Activated CD4-positive, alpha-beta T cell treated with anti-CD3 and anti-CD28 coated beads, Interleukin-2, amount 50 U/mL, for 24 hours (primary cell): ENCODE measurements around the gene HINT2.

ENCODE experiments used
- DNase-seq, 2 donors: peaks; one replicate each; pipeline ENCODE4 v3.0.0-alpha.2; 2020; ENCODE audit warnings: low read depth in 1 of 2, low spot score in 1 of 2

HINT2 gene

DNA sequence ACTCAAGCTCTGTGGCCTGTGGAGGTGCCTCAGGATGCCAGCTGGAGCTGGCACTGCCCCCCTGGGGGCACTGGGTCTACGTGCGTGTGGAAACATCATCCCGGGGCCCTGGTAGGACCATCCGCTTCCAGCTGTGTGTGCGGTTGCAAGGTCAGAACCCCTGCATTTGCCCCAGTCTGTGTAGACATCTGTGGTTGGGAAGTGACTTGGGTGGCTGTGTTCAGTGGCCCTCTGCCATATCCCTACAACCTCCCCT is 26.7 kb upstream of the HINT2 start:
- DNase-seq = no peak

DNA sequence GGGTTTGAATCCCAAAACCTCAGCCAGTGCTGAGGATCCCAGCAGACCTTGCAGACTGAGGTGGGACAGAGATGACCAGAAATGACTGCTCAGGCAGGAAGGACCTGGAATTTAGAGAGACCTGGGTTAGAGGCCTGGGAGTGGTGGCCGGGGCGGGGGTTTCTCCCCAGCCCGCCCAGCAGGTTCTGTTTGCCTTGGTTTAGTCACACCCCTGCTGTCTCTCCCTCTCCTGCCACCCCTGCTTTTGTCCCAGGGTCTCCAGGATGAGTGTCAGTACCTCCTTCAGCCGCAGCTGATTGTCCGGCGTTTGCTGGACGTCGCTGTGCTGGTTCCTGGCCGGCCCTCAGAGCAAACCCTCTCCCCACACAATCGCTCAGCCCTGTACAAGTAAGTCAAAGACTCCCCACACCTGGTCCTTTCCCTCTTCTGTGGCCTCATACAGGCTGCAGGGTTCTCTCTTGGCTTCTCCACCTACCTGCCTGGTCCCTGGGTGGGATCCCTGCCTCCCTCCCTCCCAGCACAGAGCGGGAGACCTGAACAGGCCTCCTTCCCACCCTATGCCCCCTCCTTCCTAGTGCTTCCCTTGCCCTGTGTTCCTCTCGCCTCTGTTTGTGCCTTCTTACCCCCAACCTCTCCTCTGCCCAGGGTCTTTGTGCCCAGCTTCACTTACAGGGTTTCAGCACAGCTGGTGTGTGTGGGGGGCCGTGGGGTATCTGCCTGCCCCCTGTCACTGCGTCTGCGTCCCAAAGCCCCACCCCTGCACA is 26.2 kb upstream of the HINT2 start:
- DNase-seq = no peak

GRCh38 chr9:35839926-35840325 is 25.1 kb upstream of the HINT2 start:
- DNase-seq = no peak

DNA sequence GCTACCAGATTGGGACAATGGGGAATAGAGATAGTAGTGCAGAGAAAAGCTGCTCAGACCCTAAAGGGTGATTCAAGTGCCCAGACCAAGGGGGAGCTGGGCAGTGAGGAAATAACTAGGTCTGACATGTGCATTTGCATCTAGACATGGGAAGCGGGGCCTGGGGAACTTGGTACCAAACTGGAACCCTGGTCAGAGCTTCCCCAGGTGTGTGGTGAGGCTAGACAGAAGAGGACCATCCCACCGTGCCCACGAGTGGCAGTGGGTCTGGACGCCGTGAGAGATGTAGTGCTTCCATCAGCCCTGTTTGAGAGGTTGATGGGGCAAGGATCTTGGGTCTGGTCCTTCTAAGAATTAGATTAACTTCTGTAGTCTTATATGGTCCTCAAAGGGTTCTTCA is 21.8 kb upstream of the HINT2 start:
- no peak for DNase-seq

DNA sequence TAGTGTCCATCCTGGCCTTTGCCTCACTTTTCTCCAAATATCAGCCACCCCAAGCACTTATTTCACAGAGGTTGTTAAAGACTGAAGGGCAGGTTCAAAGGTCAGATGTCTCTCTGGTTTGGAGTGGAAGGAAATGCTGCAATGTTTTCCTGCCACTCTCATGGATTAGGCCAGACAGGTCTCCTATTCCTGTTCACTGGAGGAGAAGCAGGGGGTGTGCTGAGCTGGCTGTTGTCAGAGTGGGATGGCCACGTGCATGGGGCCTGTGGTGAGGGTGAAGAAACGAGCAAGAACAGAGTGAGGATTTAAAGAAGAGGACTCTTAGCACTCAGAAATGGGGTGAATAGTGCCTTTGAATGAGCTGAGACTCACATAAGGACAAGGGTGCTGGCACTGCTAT is 20.9 kb upstream of the HINT2 start:
- no peak for DNase-seq

GRCh38 chr9:35835216-35835632 is 20.4 kb upstream of the HINT2 start:
- no peak for DNase-seq

DNA sequence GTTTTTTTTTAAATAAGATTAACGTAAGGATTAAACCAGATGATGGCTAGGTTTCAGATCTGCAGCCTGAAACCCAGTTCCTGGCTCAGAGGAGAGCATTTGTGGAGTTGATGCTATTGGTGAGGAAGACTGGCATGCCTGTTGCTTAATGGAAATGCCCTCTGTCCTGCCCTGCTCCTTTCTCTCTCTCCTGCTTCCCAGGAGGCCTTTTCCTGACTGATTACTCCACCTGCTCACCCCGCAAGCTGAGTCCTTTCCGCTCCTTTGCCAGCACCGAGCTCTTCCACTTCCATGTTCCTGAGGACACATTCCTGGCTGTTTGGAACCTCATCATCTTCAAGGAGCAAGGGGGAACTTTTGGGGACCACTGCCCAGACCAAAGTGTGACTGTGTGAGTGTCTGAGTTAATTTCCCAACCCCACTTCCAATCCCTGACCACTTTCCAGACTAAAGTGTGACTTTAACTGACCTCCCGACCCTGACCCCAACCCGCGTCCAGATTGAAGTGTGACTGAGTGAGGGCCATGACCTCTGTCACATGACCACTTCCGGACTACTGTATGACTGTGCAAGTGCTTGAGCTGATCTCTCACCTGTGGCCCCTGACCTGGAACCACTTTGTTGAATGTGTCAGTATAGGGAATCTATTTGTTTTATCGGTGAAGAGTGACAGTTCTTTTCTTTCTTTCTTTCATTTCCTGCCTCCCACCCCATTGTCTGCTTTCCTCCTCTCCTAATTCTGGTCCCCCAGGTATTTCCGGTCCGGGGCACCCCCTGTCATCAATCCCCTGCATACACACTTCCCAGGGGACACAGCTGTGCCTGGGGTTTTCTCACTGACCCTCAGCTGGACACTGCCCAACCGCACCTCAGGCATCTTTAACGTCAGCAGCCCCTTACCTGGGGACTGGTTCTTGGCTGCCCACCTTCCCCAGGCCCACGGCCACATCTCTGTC is 19.7 kb upstream of the HINT2 start:
- DNase-seq = no peak

- DNase-seq = no peak
Measured at GRCh38 chr9:35832814-35833213, 18.0 kb upstream of the HINT2 start.

DNA sequence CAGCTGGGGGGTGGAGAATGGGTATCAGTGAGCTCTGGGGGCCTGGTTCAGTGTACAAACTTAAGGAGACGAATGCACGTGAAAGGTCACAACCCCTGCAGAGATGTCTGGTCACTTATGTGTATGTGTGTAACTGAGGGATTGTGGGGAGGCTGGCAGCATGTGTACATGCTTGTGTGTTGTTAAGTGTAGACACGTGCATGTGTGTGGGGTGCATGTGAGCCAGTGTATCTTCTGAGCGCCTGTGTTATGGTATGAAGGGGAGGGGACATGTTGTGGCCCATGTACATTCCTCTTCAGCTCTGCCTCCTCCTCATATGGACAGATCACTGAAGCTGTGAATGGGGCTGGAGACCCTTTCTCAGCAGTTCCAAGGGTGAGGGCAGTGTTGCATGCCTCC is 16.2 kb upstream of the HINT2 start:
- DNase-seq = no peak

DNA sequence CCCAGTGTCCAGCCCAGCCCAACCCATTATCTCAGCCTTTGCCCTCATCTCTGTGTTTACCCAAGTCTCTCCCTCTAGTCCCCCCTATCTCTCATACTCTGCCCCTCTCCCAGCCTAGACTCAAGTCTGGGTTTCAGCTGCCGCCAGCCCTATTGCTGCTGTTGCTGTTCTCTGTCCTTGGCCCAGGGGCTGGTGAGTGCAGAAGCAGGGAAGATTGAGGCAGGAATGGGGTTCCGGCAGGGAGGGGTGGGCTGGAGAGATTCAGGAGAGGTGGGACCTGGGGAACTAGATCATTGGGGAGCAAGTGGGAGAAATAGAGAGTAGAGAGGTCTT is 14.9 kb upstream of the HINT2 start:
- no peak for DNase-seq

- peak; percentile 87 to 92 for DNase-seq
Measured at GRCh38 chr9:35829084-35829763, 14.4 kb upstream of the HINT2 start, which contains the start of gene TMEM8B. Gene TMEM8B (plus strand): TSS chr9:35829228. CDS start chr9:35829448, 220 bp downstream.

DNA sequence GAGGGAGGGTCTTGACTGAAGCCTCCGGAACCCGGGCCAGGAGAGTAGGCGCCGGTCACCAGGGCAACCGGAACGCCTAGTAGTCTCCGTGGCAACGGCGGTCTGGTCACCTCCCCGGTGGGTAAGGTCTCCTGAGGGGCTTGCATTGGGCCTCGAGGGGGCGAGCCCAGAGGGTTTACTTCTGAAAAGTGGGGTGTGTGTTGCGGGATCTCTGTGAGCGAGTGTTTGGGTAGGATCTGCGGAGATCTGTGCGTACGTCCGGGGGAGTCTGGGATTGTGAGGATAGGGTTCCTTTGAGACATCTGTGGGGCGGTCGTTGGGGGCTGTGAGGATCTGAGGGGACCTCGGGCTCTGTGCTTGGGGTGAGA is 13.9 kb upstream of the HINT2 start, which contains the start of gene FAM221B:
FAM221B (minus strand) TSS at position 17 of the 368 bp plus-strand sequence. CDS start 2,571 bp downstream, outside the sequence.
- DNase-seq = no peak

DNA sequence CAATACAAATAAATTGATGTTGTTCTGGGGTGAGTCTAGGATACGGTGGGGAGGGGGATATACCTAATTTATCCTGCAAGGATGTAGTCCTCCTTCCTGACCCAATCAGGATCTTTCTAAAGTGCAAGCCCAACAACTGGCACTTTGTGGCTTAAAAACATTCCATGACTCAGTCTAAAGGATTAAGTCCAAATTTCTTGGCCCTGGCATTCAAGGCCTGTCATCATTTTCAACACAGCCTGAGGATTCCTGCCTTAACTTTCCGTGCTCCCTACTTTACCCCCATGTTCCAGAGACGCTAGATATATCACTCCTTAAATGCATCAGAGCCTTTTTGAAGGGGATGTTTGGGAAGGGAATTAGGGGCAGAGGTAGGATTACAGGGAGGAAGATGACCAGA is 12.6 kb upstream of the HINT2 start:
- DNase-seq = no peak

- DNase-seq = peak in 1 of 2 donors; percentile 34
Measured at GRCh38 chr9:35826071-35826701, 11.3 kb upstream of the HINT2 start.

DNA sequence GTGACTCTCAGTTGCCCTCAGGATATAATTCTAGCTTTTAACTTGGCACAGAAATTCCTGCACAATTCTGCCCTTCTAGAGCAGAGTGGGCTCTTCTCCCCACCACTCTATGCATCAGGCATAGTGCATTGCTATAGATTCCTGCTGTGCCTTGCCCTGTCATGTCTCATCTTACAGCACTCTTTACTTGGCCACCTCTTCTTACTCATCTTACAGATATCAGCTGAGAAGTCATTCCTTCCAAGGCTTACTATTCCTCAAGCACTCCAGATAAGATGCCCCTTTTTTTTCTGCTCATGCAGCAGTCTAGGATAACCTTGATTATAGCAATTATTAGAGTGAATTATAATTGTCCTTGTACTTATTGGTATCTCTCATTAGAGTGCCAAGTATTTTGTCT is 8.1 kb upstream of the HINT2 start:
- no peak for DNase-seq

GRCh38 chr9:35820076-35820475 is 5.2 kb upstream of the HINT2 start:
- no peak for DNase-seq

GRCh38 chr9:35818341-35818740 is 3.5 kb upstream of the HINT2 start:
- DNase-seq = no peak

DNA sequence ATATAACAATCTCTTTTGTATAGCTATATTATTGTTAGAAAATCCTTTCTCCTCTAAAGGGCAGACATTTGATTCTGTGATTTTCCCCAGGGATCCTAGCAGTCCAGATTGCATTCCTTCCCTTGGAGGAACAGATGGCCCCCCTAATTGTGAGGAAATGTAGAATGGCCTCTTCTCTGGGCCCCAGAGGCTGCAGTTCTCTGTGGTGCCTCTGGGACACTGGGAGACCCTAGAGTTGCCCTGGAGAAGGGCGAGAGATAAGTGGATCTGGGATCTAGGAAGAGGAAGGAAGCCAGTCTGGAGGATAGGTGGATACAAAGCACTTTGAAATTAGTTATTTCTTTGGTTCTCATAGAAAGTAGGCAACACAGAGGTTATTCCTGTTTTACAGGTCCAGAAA is 1.9 kb upstream of the HINT2 start:
- DNase-seq = no peak

GRCh38 chr9:35814106-35814840 is 569 bp downstream of the HINT2 start:
- DNase-seq = no peak

DNA sequence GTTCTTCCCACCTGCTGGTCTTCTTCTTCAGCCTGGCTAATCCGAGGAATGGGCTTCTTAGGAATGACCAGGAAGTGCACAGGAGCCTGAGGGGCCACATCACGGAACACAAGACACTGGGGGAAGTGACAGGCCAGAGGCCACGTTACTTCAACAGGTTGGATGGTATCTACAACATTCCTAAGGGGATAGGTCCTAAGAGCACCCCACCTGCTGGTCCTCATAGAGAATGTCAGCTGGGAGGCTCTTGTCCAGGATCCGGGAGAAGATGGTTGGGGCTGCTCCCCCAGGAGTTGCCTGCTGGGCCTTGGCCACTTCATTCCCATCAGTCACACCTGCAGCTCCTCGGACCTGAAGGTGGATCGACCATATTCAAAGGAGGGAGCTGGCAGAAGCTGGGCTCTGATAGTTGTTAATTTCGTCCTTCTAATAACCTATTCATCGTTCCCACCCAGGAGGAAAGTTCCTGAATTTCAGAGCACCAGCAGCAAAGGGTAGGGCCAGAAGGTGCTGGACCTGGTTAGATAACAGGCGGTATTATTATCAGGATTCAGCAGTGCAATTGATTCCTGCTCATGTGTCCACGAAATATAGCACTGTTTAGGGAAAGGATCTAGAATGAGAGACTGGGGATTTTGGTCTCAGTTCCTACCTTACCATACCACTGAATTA is 1.3 kb downstream of the HINT2 start:
- DNase-seq = no peak
